H1 (cell line): ENCODE results near the gene FGF12. TPM values are rescaled to one million over a fixed set of nuclear protein-coding genes. Genes with fewer than 3 reads are reported as not detected.

Experiments
- CTCF ChIA-PET: fragments of 300-600 bp; sonication (Branson Sonifier 250); formaldehyde crosslinking; loops from one replicate; lab custom pipeline; 2021; ENCODE audit not compliant: partially characterized antibody; lab: Charles Lee
- POLR2A ChIA-PET: fragments of 300-600 bp; sonication (Branson Sonifier 250); formaldehyde crosslinking; loops from one replicate; lab custom pipeline; 2021; ENCODE audit warnings: inconsistent platforms; ENCODE audit not compliant: partially characterized antibody; lab: Charles Lee
- DNase-seq, 2 experiments: peaks; one replicate each; pipeline versions ENCODE4 v3.0.0 to v3.0.0-alpha.2; 2010 to 2022; ENCODE audit warnings: low spot score in 2 of 2, low read depth in 1 of 2, mixed read lengths in 1 of 2
- FAIRE-seq: peaks from 2 replicates; lab custom pipeline; 2011; peaks lifted over from hg19 to GRCh38; lab: Jason Lieb, UNC
- H2AFZ ChIP-seq: 2 replicates; pipeline ENCODE4 v1.8.1; 2012; ENCODE audit warnings: low read length, inconsistent platforms
- H2AK5ac ChIP-seq: 2 replicates; pipeline ENCODE4 v1.6.1; 2013; ENCODE audit warnings: low read depth, low read length
- H2BK120ac ChIP-seq: replicated peaks from 2 replicates; pipeline ENCODE3; 2013; ENCODE audit warnings: low read depth, low read length, inconsistent platforms
- H2BK12ac ChIP-seq: 2 replicates; pipeline ENCODE4 v1.6.1; 2013; ENCODE audit warnings: low read depth, low read length
- H2BK15ac ChIP-seq: 2 replicates; pipeline ENCODE4 v1.6.1; 2013; ENCODE audit warnings: low read length
- H2BK20ac ChIP-seq: 2 replicates; pipeline ENCODE4 v1.6.1; 2013; ENCODE audit warnings: low read length
- H2BK5ac ChIP-seq: 2 replicates; pipeline ENCODE4 v1.6.1; 2013; ENCODE audit warnings: low read depth, low read length
- H3K14ac ChIP-seq: 2 replicates; pipeline ENCODE4 v1.6.1; 2013; ENCODE audit warnings: inconsistent platforms; ENCODE audit not compliant: insufficient read length
- H3K18ac ChIP-seq: 2 replicates; pipeline ENCODE4 v1.6.1; 2013; ENCODE audit warnings: low read length; ENCODE audit errors: extremely low read depth
- H3K23ac ChIP-seq: 2 replicates; pipeline ENCODE4 v1.6.1; 2013; ENCODE audit warnings: inconsistent platforms; ENCODE audit not compliant: insufficient read length
- H3K23me2 ChIP-seq: 2 replicates; pipeline ENCODE4 v1.6.1; 2013; ENCODE audit warnings: low read depth, low read length
- H3K27ac ChIP-seq: 2 replicates; pipeline ENCODE4 v1.6.1; 2011; ENCODE audit warnings: low read depth, low read length, inconsistent platforms
- H3K27me3 ChIP-seq, 4 experiments: replicated peaks in 1 of 4; 1 replicate in 1 of 4; 2 replicates in 3 of 4; pipeline versions ENCODE4 v1.6.1 to v1.8.1; 2011 to 2013; ENCODE audit warnings: low read length in 3 of 4, mild to moderate bottlenecking in 3 of 4, inconsistent platforms in 2 of 4, mixed read lengths in 2 of 4, moderate library complexity in 1 of 4; ENCODE audit not compliant: control insufficient read depth in 3 of 4, insufficient read depth in 3 of 4; ENCODE audit errors: extremely low read depth in 1 of 4
- H3K36me3 ChIP-seq, 4 experiments: 2 replicates each; pipeline versions ENCODE4 v1.6.1 to v1.8.1; 2011 to 2013; ENCODE audit warnings: mild to moderate bottlenecking in 4 of 4, low read length in 3 of 4, moderate library complexity in 2 of 4, control low read depth in 1 of 4, inconsistent platforms in 1 of 4; ENCODE audit not compliant: insufficient read depth in 4 of 4, control insufficient read depth in 2 of 4
- H3K4ac ChIP-seq: replicated peaks from 2 replicates; pipeline ENCODE3; 2013; ENCODE audit warnings: low read length, low read depth, mixed read lengths, inconsistent platforms; ENCODE audit not compliant: insufficient read length
- H3K4me1 ChIP-seq, 4 experiments: replicated peaks in 1 of 4; 1 replicate in 1 of 4; 2 replicates in 3 of 4; pipeline versions ENCODE4 v1.6.1 to v1.8.1; 2011 to 2013; ENCODE audit warnings: low read length in 3 of 4, inconsistent platforms in 2 of 4, mixed read lengths in 1 of 4; ENCODE audit not compliant: insufficient read depth in 4 of 4, control insufficient read depth in 3 of 4
- H3K4me2 ChIP-seq, 2 experiments: 2 replicates each; pipeline versions ENCODE4 v1.6.1 to v1.8.1; 2011 to 2013; ENCODE audit warnings: low read depth in 2 of 2, low read length in 2 of 2, control low read depth in 1 of 2, inconsistent platforms in 1 of 2, mild to moderate bottlenecking in 1 of 2; ENCODE audit not compliant: insufficient read depth in 1 of 2
- H3K4me3 ChIP-seq, 4 experiments: fragments of 200-600, 300-600 bp in 1 of 4; sonication (generic), shearing (Covaris generic), sonication (Bioruptor Twin) in 1 of 4; 2 replicates each; pipeline versions ENCODE4 v1.5.1 to v1.8.1; 2011 to 2016; ENCODE audit warnings: low read length in 4 of 4, low read depth in 3 of 4, control low read depth in 2 of 4, inconsistent platforms in 2 of 4, mild to moderate bottlenecking in 2 of 4, mixed read lengths in 1 of 4, moderate library complexity in 1 of 4; ENCODE audit not compliant: insufficient read depth in 2 of 4; ENCODE audit errors: extremely low read depth in 1 of 4
- H3K56ac ChIP-seq: replicated peaks from 2 replicates; pipeline ENCODE3; 2013; ENCODE audit warnings: low read depth, mild to moderate bottlenecking, mixed read lengths, low read length, inconsistent platforms; ENCODE audit not compliant: insufficient read length
- H3K79me1 ChIP-seq: 2 replicates; pipeline ENCODE4 v1.6.1; 2013; ENCODE audit warnings: low read depth, low read length, control low read depth
- H3K79me2 ChIP-seq, 2 experiments: 2 replicates each; pipeline versions ENCODE4 v1.6.1 to v1.8.1; 2012 to 2013; ENCODE audit warnings: low read length in 2 of 2, mild to moderate bottlenecking in 2 of 2, inconsistent platforms in 1 of 2; ENCODE audit not compliant: insufficient read depth in 2 of 2, control insufficient read depth in 1 of 2
- H3K9ac ChIP-seq, 4 experiments: replicated peaks in 1 of 4; 1 replicate in 1 of 4; 2 replicates in 3 of 4; pipeline versions ENCODE4 v1.6.1 to v1.8.1; 2011 to 2013; ENCODE audit warnings: low read depth in 3 of 4, low read length in 3 of 4, control low read depth in 2 of 4, mild to moderate bottlenecking in 2 of 4, moderate library complexity in 2 of 4, inconsistent platforms in 1 of 4; ENCODE audit errors: extremely low read depth in 1 of 4
- H3K9me3 ChIP-seq, 2 experiments: 2 replicates each; pipeline versions ENCODE4 v1.6.1 to v1.8.1; 2012 to 2013; ENCODE audit warnings: mild to moderate bottlenecking in 2 of 2, moderate library complexity in 2 of 2, control low read depth in 1 of 2, inconsistent platforms in 1 of 2, low read depth in 1 of 2, low read length in 1 of 2, mixed read lengths in 1 of 2; ENCODE audit not compliant: insufficient read depth in 2 of 2
- H4K20me1 ChIP-seq, 2 experiments: replicated peaks in 1 of 2; 2 replicates each; pipeline versions ENCODE3 to v1.8.1; 2011 to 2013; ENCODE audit warnings: inconsistent platforms in 2 of 2, low read length in 2 of 2, mild to moderate bottlenecking in 1 of 2; ENCODE audit not compliant: insufficient read depth in 2 of 2, control insufficient read depth in 1 of 2
- H4K5ac ChIP-seq: 2 replicates; pipeline ENCODE4 v1.6.1; 2013; ENCODE audit warnings: low read length, low read depth, mixed read lengths, inconsistent platforms; ENCODE audit not compliant: insufficient read length
- H4K8ac ChIP-seq: 2 replicates; pipeline ENCODE4 v1.8.0; 2013; ENCODE audit warnings: mild to moderate bottlenecking, moderate library complexity, low read length, inconsistent platforms; ENCODE audit not compliant: insufficient read depth; ENCODE audit errors: extremely low read depth
- H4K91ac ChIP-seq: replicated peaks from 2 replicates; pipeline ENCODE3; 2013; ENCODE audit warnings: low read length, mixed read lengths, inconsistent platforms; ENCODE audit not compliant: insufficient read length
- BACH1 ChIP-seq: IDR thresholded peaks from 2 replicates; pipeline ENCODE4 v1.6.1; 2012; ENCODE audit warnings: low read length, improper control_type of control experiment
- CEBPB ChIP-seq: IDR thresholded peaks from 2 replicates; pipeline ENCODE4 v1.6.1; 2012; ENCODE audit warnings: low read depth, low read length
- GTF2F1 ChIP-seq: IDR thresholded peaks from 2 replicates; pipeline ENCODE4 v1.6.1; 2012; ENCODE audit warnings: low read depth, low read length, improper control_type of control experiment, borderline replicate concordance
- JUN ChIP-seq: IDR thresholded peaks from 2 replicates; pipeline ENCODE4 v1.6.1; 2011; ENCODE audit warnings: low read depth, mild to moderate bottlenecking, improper control_type of control experiment, low read length
- JUND ChIP-seq: IDR thresholded peaks from 2 replicates; pipeline ENCODE4 v1.6.1; 2011; ENCODE audit warnings: mild to moderate bottlenecking, improper control_type of control experiment, low read length
- KDM1A ChIP-seq: fragments of 200-600, 300-600 bp; sonication (generic); IDR thresholded peaks from 2 replicates; pipeline ENCODE4 v1.7.1; 2016; ENCODE audit warnings: mild to moderate bottlenecking, low read length, borderline replicate concordance
- RAD21 ChIP-seq, 2 experiments: IDR thresholded peaks in 1 of 2; conservative IDR thresholded peaks in 1 of 2; 2 replicates each; pipeline ENCODE4 v1.6.1; 2011; ENCODE audit warnings: low read depth in 2 of 2, low read length in 2 of 2, improper control_type of control experiment in 1 of 2, inconsistent platforms in 1 of 2, mild to moderate bottlenecking in 1 of 2, moderate library complexity in 1 of 2
- SP4 ChIP-seq: IDR thresholded peaks from 2 replicates; pipeline ENCODE4 v1.6.1; 2012; ENCODE audit warnings: low read length, inconsistent platforms
- SRF ChIP-seq: IDR thresholded peaks from 2 replicates; pipeline ENCODE4 v1.6.1; 2011; ENCODE audit warnings: mild to moderate bottlenecking, low read depth, low read length, moderate library complexity
- TAF1 ChIP-seq: IDR thresholded peaks from 2 replicates; pipeline ENCODE4 v1.6.1; 2011; ENCODE audit warnings: mild to moderate bottlenecking, low read depth, low read length
- WGBS, 2 experiments: shearing (Covaris generic) in 1 of 2; methylation state at CpG; one replicate each; pipeline versions ENCODE4 v1.1.6 to v1.1.7; 2013 to 2015; ENCODE audit warnings: low lambda C conversion rate in 2 of 2, mixed read lengths in 2 of 2, inconsistent platforms in 1 of 2, low coverage in 1 of 2, missing lambda C conversion rate in 1 of 2; ENCODE audit not compliant: insufficient replicate concordance in 2 of 2, insufficient coverage in 1 of 2, insufficient read length in 1 of 2; ENCODE audit errors: extremely low coverage in 1 of 2, missing lambda C conversion rate in 1 of 2; 5-methylcytosine and 5-hydroxymethylcytosine counted together
- polyA plus RNA-seq, 7 experiments: library from polyadenylated mRNA; depleted of rRNA in 3 of 7; stranded (reverse) in 5 of 7; unstranded in 2 of 7; fragments of >200 nt in 5 of 7; fragments of 200-250 nt in 2 of 7; gene quantifications; 1 replicate in 5 of 7; 2 replicates in 1 of 7; 4 replicates in 1 of 7; pipeline versions ENCODE4 v1.2.1 to v1.2.3, GENCODE V29; 2011 to 2013; ENCODE audit warnings: missing spikeins in 2 of 7, mixed read lengths in 2 of 7
- total RNA-seq: library from RNA; stranded (reverse); fragmentation: NEBNext Ultra II Directional; extraction: Animal tissue kit (Norgen Biotek cat#: 25700); gene quantifications from 2 replicates; pipeline ENCODE4 v1.2.1, GENCODE V29; 2021
- TF ChIP-seq, protein P1 (sequence below): IDR thresholded peaks from 2 replicates; pipeline ENCODE4 v1.6.1; 2011; ENCODE audit warnings: low read length, improper control_type of control experiment

Gene FGF12
- total and polyA plus RNA-seq, 2 of the 8 experiments (the other 6 are each of a cell fraction or from before 2014, with no cell fraction given) = 4.1 to 16.6 TPM

DNA sequence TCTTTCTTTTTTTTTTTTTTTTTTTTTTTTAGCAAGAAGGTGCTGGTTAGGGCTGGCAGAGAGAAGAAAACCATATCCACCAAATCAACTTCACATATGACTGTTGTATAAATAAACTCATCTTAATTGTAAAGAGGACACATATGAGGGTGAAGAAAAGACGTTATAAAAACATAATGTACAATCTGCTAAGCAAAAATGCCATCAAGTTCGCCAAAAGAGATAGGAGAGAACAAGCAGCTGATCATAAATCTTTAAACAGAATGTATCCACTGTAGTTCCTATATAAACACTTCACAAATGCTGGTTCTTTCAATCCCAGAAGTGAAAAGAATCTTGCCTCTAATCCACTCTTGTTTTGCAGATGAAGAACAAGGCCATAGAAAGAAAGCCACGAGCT, 9.2 kb downstream of the FGF12 start:
- H3K14ac ChIP-seq = no peak overlapping the region
- CTCF ChIA-PET = interaction anchor here (0.6 to 1.2 kb wide), 3 partner anchors 10 to 170 kb away, joined by 3 to 5 read pairs (median 5); no protein-coding TSS in a partner anchor

More for the DNA sequence above, 9.2 kb downstream of the FGF12 start:
- Histone ChIP-seq H3K79me1 (no peaks in the 10 kb centered on the region), H2BK120ac (no peak overlapping the region), H4K20me1 (no peaks in the 10 kb centered on the region), H3K9ac (no peak overlapping the region), H3K27me3 (no peaks in the 10 kb centered on the region), H4K8ac (no peak overlapping the region), H3K23me2 (no peaks in the 10 kb centered on the region), H2BK5ac (no peak overlapping the region), H4K91ac (no peak overlapping the region), H3K36me3 (no peaks in the 10 kb centered on the region), H4K5ac (no peak overlapping the region), H3K56ac (no peak overlapping the region), H2BK15ac (no peak overlapping the region), H3K4me2 (0 out of 4 replicates have a peak overlapping the region, but pooled peaks of 1 of the 2 experiments have one; percentile 32), H2AK5ac (no peak overlapping the region), H2BK12ac (no peak overlapping the region), H3K4ac (no peak overlapping the region), H3K9me3 (no peaks in the 10 kb centered on the region), H3K18ac (no peak overlapping the region), H2AFZ (no peak overlapping the region), H3K4me1 (peaks cover 0 to 11% (median 2%) of the 10 kb centered on the region in 4 experiments; a peak in 2 of 7 replicates), H3K4me3 (no peak overlapping the region), H2BK20ac (no peak overlapping the region), H3K79me2 (no peaks in the 10 kb centered on the region), H3K23ac (no peak overlapping the region), H3K27ac (no peak overlapping the region)
- POLR2A ChIA-PET = no interaction called here
- DNase-seq (no peak), FAIRE-seq (peak; percentile 19)
- TF ChIP-seq CEBPB = no peak
- TF ChIP-seq SP4 = no peak
- no peak for TF ChIP-seq JUND
- no peak for TF ChIP-seq KDM1A
- TF ChIP-seq RAD21 (IDR thresholded peaks at IDR 0.05 in 1 of 2, conservative IDR thresholded peaks at IDR 0.05 in 1 of 2; ENCODE audit: low read depth in 2 of 2, low read length in 2 of 2) = no peak
- TF ChIP-seq, protein P1, sequence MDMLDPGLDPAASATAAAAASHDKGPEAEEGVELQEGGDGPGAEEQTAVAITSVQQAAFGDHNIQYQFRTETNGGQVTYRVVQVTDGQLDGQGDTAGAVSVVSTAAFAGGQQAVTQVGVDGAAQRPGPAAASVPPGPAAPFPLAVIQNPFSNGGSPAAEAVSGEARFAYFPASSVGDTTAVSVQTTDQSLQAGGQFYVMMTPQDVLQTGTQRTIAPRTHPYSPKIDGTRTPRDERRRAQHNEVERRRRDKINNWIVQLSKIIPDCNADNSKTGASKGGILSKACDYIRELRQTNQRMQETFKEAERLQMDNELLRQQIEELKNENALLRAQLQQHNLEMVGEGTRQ = no peak
- no peak for TF ChIP-seq JUN
- no peak for TF ChIP-seq BACH1
- no peak for TF ChIP-seq TAF1
- no peak for TF ChIP-seq GTF2F1
- no peak for TF ChIP-seq SRF
- 49% methylated on average over 3 of the region's 3 CpGs; no CpG with 5 or more reads in 1 of the 2 experiments for WGBS, 2 experiments
